HEK293 (cell line): ENCODE data around the gene CFAP299.
"Not testable (repeated sequence)": the region's sequence is repeated elsewhere in the genome, so short reads cannot be mapped to it uniquely, and the experiment has no call there.

Experiments
- CTCF ChIA-PET: fragments of 350-600 bp; formaldehyde crosslinking; extraction: SDS; loops from one replicate; lab custom pipeline; 2021; ENCODE audit warnings: antibody characterized with exemption; lab: Yijun Ruan, JAX
- POLR2A ChIA-PET: fragments of 300-600 bp; formaldehyde crosslinking; extraction: SDS; loops from one replicate; lab custom pipeline; 2020; ENCODE audit warnings: antibody characterized with exemption, inconsistent platforms; lab: Yijun Ruan, JAX
- H3K27ac ChIP-seq: fragments of 200-500 bp; sonication (Bioruptor generic); 2 replicates; pipeline ENCODE4 v1.5.1; 2014; ENCODE audit warnings: low read depth, low read length, control low read depth, inconsistent platforms; ENCODE audit errors: extremely low read depth
- H3K36me3 ChIP-seq, 2 experiments: fragments of 200-500 bp in 1 of 2; sonication (Bioruptor generic) in 1 of 2; 1 replicate in 1 of 2; 2 replicates in 1 of 2; pipeline ENCODE4 v1.5.1; 2014 to 2017; ENCODE audit warnings: inconsistent platforms in 2 of 2, low read length in 2 of 2; ENCODE audit not compliant: control insufficient read depth in 2 of 2, insufficient read depth in 1 of 2
- H3K4me1 ChIP-seq: fragments of 200-500 bp; sonication (Bioruptor generic); 2 replicates; pipeline ENCODE4 v1.5.1; 2014; ENCODE audit warnings: mild to moderate bottlenecking, low read length, inconsistent platforms; ENCODE audit not compliant: control insufficient read depth, insufficient read depth
- H3K4me3 ChIP-seq: 2 replicates; pipeline ENCODE4 v1.5.1; 2011; ENCODE audit warnings: low read depth, mild to moderate bottlenecking, control low read depth, low read length, moderate library complexity
- H3K9me3 ChIP-seq: fragments of 200-500 bp; sonication (Bioruptor generic); 2 replicates; pipeline ENCODE4 v1.5.1; 2014; ENCODE audit warnings: low read depth, low read length, inconsistent platforms; ENCODE audit not compliant: control insufficient read depth, insufficient read depth
- EGR2 ChIP-seq: fragments of 450-650 bp; formaldehyde crosslinking; IDR thresholded peaks from 2 replicates; pipeline ENCODE4 v1.5.1; 2016; ENCODE audit warnings: low read depth, missing biosample characterization, missing genetic modification characterization
- FEZF1 ChIP-seq: fragments of 450-650 bp; formaldehyde crosslinking; IDR thresholded peaks from 2 replicates; pipeline ENCODE4 v1.5.1; 2016; ENCODE audit warnings: missing biosample characterization, missing genetic modification characterization
- GLI2 ChIP-seq: fragments of 450-650 bp; formaldehyde crosslinking; IDR thresholded peaks from 2 replicates; pipeline ENCODE4; 2017; ENCODE audit warnings: missing biosample characterization, missing genetic modification characterization, low read depth, borderline replicate concordance
- HOXA7 ChIP-seq: sonication (generic); formaldehyde crosslinking; IDR thresholded peaks from 2 replicates; pipeline ENCODE4 v1.8.1; 2022; ENCODE audit warnings: missing genetic modification reagents, borderline replicate concordance
- IKZF3 ChIP-seq: fragments of 450-650 bp; IDR thresholded peaks from 2 replicates; pipeline ENCODE4 v1.5.0; 2018; ENCODE audit warnings: missing biosample characterization, mild to moderate bottlenecking, missing genetic modification characterization, moderate library complexity
- OSR2 ChIP-seq: fragments of 450-650 bp; formaldehyde crosslinking; IDR thresholded peaks from 2 replicates; pipeline ENCODE4 v1.5.1; 2016; ENCODE audit warnings: missing biosample characterization, missing genetic modification characterization
- OVOL3 ChIP-seq: fragments of 450-650 bp; formaldehyde crosslinking; IDR thresholded peaks from 2 replicates; pipeline ENCODE4 v1.5.1; 2016; ENCODE audit warnings: missing biosample characterization, missing genetic modification characterization
- PRDM1 ChIP-seq: fragments of 450-650 bp; formaldehyde crosslinking; IDR thresholded peaks from 2 replicates; pipeline ENCODE4; 2016; ENCODE audit warnings: missing biosample characterization, missing genetic modification characterization
- RBAK ChIP-seq: fragments of 450-650 bp; formaldehyde crosslinking; IDR thresholded peaks from 2 replicates; pipeline ENCODE4 v1.5.1; 2016; ENCODE audit warnings: missing biosample characterization, missing genetic modification characterization
- SETDB1 ChIP-seq: IDR thresholded peaks from one replicate; pipeline ENCODE4 v1.6.1; 2017; ENCODE audit warnings: mild to moderate bottlenecking, low read length, moderate library complexity, mixed read lengths; ENCODE audit not compliant: insufficient read length
- TCF7L2 ChIP-seq: IDR thresholded peaks from 2 replicates; pipeline ENCODE4 v1.6.1; 2011; ENCODE audit warnings: low read depth, mild to moderate bottlenecking, inconsistent platforms, low read length, moderate library complexity, borderline replicate concordance
- YY1 ChIP-seq: fragments of 450-650 bp; formaldehyde crosslinking; IDR thresholded peaks from 2 replicates; pipeline ENCODE4 v1.5.1; 2018; ENCODE audit warnings: missing biosample characterization, missing genetic modification characterization
- ZBTB20 ChIP-seq: fragments of 450-650 bp; formaldehyde crosslinking; IDR thresholded peaks from 2 replicates; pipeline ENCODE4 v1.5.1; 2016; ENCODE audit warnings: missing biosample characterization, missing genetic modification characterization
- ZNF132 ChIP-seq: fragments of 450-650 bp; formaldehyde crosslinking; IDR thresholded peaks from 2 replicates; pipeline ENCODE4 v1.5.1; 2017; ENCODE audit warnings: missing biosample characterization, missing genetic modification characterization, borderline replicate concordance
- ZNF155 ChIP-seq: fragments of 450-650 bp; formaldehyde crosslinking; IDR thresholded peaks from 2 replicates; pipeline ENCODE4 v1.5.1; 2016; ENCODE audit warnings: missing biosample characterization, missing genetic modification characterization
- ZNF341 ChIP-seq: fragments of 450-650 bp; formaldehyde crosslinking; IDR thresholded peaks from 2 replicates; pipeline ENCODE4; 2016; ENCODE audit warnings: low read depth, missing biosample characterization, missing genetic modification characterization
- ZNF416 ChIP-seq: fragments of 450-650 bp; formaldehyde crosslinking; IDR thresholded peaks from 2 replicates; pipeline ENCODE4 v1.5.1; 2016; ENCODE audit warnings: missing biosample characterization, missing genetic modification characterization
- ZNF521 ChIP-seq: fragments of 450-650 bp; formaldehyde crosslinking; IDR thresholded peaks from 2 replicates; pipeline ENCODE4 v1.5.1; 2017; ENCODE audit warnings: missing biosample characterization, mild to moderate bottlenecking, missing genetic modification characterization
- ZNF560 ChIP-seq: fragments of 450-650 bp; formaldehyde crosslinking; IDR thresholded peaks from 2 replicates; pipeline ENCODE4 v1.5.1; 2017; ENCODE audit warnings: missing biosample characterization, missing genetic modification characterization, borderline replicate concordance
- ZNF664 ChIP-seq: fragments of 450-650 bp; formaldehyde crosslinking; IDR thresholded peaks from 2 replicates; pipeline ENCODE4 v1.5.1; 2016; ENCODE audit warnings: missing biosample characterization, missing genetic modification characterization
- ZNF830 ChIP-seq: fragments of 450-650 bp; IDR thresholded peaks from 2 replicates; pipeline ENCODE4 v1.5.0; 2018; ENCODE audit warnings: missing biosample characterization, missing genetic modification characterization, low read depth, mild to moderate bottlenecking, moderate library complexity
- TF ChIP-seq, protein P1 (sequence below): fragments of 450-650 bp; formaldehyde crosslinking; IDR thresholded peaks from 2 replicates; pipeline ENCODE4 v1.5.1; 2017; ENCODE audit warnings: missing biosample characterization, mild to moderate bottlenecking, missing genetic modification characterization, moderate library complexity
- TF ChIP-seq, protein P2 (sequence below): fragments of 450-650 bp; formaldehyde crosslinking; IDR thresholded peaks from 2 replicates; pipeline ENCODE4 v1.5.1; 2016; ENCODE audit warnings: missing biosample characterization, missing genetic modification characterization
- TF ChIP-seq, protein P3 (sequence below): fragments of 450-650 bp; formaldehyde crosslinking; optimal IDR thresholded peaks from 2 replicates; pipeline ENCODE3; 2016; ENCODE audit warnings: missing biosample characterization, mild to moderate bottlenecking, missing genetic modification characterization
- TF ChIP-seq, protein P4 (sequence below): fragments of 450-650 bp; formaldehyde crosslinking; IDR thresholded peaks from 2 replicates; pipeline ENCODE4 v1.5.1; 2016; ENCODE audit warnings: missing biosample characterization, missing genetic modification characterization

The CFAP299 gene

DNA sequence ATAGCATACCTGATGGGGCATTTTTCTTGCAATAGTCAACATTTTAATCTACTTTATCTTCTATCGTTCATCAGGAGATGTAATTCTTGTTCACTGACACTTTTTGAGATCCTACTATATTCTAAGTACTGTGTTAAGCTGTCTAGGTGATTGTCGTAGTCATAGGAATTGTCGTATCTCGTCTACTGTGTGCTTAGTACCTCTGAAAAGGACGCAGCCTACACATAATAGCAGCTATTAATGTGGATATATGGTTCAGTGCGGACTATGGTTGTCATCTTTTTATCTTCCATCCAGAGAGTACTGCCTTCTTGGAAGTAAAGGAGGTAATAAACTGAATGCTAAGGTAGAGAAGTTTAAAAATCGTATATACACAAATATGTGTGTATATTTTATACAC is 21.9 kb upstream of the CFAP299 start:
- TF ChIP-seq ZNF560 (tag by site-specific recombination): no peak
- TF ChIP-seq YY1 (tag by site-specific recombination): no peak
- TF ChIP-seq GLI2 (tag by site-specific recombination): no peak
- no peak for TF ChIP-seq PRDM1 (tag by site-specific recombination)
- TF ChIP-seq IKZF3 (tag by site-specific recombination): no peak
- TF ChIP-seq ZNF830: no peak
- TF ChIP-seq, protein P1, sequence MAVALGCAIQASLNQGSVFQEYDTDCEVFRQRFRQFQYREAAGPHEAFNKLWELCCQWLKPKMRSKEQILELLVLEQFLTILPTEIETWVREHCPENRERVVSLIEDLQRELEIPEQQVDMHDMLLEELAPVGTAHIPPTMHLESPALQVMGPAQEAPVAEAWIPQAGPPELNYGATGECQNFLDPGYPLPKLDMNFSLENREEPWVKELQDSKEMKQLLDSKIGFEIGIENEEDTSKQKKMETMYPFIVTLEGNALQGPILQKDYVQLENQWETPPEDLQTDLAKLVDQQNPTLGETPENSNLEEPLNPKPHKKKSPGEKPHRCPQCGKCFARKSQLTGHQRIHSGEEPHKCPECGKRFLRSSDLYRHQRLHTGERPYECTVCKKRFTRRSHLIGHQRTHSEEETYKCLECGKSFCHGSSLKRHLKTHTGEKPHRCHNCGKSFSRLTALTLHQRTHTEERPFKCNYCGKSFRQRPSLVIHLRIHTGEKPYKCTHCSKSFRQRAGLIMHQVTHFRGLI: no peak
- TF ChIP-seq ZNF416 (tag by site-specific recombination): no peak
- no peak for TF ChIP-seq SETDB1
- TF ChIP-seq ZBTB20 (tag by site-specific recombination): no peak
- no peak for TF ChIP-seq ZNF664 (tag by site-specific recombination)
- TF ChIP-seq OSR2 (tag by site-specific recombination): no peak
- no peak for TF ChIP-seq OVOL3 (tag by site-specific recombination)
- TF ChIP-seq, protein P2, sequence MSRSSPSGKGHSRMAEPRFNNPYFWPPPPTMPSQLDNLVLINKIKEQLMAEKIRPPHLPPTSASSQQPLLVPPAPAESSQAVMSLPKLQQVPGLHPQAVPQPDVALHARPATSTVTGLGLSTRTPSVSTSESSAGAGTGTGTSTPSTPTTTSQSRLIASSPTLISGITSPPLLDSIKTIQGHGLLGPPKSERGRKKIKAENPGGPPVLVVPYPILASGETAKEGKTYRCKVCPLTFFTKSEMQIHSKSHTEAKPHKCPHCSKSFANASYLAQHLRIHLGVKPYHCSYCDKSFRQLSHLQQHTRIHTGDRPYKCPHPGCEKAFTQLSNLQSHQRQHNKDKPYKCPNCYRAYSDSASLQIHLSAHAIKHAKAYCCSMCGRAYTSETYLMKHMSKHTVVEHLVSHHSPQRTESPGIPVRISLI: no peak
- TF ChIP-seq HOXA7 (CRISPR knock-in tag): no peak
- TF ChIP-seq ZNF155 (tag by site-specific recombination): no peak
- TF ChIP-seq, protein P3, sequence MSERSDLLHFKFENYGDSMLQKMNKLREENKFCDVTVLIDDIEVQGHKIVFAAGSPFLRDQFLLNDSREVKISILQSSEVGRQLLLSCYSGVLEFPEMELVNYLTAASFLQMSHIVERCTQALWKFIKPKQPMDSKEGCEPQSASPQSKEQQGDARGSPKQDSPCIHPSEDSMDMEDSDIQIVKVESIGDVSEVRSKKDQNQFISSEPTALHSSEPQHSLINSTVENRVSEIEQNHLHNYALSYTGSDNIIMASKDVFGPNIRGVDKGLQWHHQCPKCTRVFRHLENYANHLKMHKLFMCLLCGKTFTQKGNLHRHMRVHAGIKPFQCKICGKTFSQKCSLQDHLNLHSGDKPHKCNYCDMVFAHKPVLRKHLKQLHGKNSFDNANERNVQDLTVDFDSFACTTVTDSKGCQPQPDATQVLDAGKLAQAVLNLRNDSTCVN (tag by site-specific recombination): no peak
- Histone ChIP-seq H3K4me1 (no peaks in the 10 kb centered on the region; the same call in 1 of the 2 replicates), H3K4me3 (no peak overlapping the region), H3K27ac (no peak overlapping the region), H3K9me3 (no peaks in the 10 kb centered on the region), H3K36me3 (no peaks in the 10 kb centered on the region)
- ChIA-PET POLR2A (no interaction called here), CTCF (no interaction called here)

DNA sequence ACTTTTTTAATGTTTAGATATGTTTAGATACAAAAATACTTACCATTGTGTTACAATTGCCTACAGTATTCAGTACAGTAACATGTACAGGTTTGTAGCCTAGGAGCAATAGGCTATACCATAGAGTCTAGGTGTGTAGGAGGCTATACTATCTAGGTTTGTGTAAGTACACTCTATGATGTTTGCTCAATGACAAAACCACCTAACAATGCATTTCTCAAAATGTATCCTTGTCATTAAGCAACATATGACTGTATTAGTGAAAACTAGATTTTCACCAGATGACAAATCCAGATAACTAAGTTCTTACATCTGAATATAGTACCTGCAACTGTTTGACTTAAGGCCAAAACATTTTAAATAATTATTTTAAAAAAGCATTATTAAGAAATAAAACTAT is 19.7 kb upstream of the CFAP299 start:
- H3K4me1 ChIP-seq, H3K4me3 ChIP-seq, H3K36me3 ChIP-seq, POLR2A ChIA-PET, H3K9me3 ChIP-seq, H3K27ac ChIP-seq: not testable (repeated sequence)
- CTCF ChIA-PET: interaction anchor here (0.6 kb wide), 1 partner anchor 76 kb away, joined by 3 read pairs; no protein-coding TSS in a partner anchor

DNA sequence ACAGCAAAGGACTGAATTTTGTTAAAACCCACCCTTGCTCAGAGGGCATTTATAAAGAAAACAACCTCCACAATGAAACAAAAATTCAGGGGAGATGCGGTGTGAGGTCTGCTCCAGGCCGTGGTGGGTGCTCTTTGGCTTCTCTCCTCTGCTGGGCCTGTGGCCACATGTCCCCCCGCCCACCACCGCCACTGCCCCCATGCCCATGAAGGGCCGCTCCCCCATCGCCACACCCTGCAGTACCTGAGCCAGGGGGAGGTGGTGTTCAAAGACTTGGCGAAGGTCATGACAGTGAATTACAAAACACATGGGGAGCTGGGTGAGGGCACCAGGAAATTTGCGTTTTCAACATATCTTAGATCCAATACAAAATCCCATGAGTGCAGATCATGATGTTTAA is 14.2 kb upstream of the CFAP299 start:
- CTCF ChIA-PET: interaction anchor here (0.8 kb wide), 1 partner anchor 101 kb away, joined by 3 read pairs; no protein-coding TSS in a partner anchor
- no peaks in the 10 kb centered on the region for H3K36me3 ChIP-seq
- no peak overlapping the region for H3K4me3 ChIP-seq
- no peaks in the 10 kb centered on the region for H3K4me1 ChIP-seq
- no peak overlapping the region for H3K27ac ChIP-seq
- TF ChIP-seq ZNF341 (tag by site-specific recombination): no peak
- TF ChIP-seq TCF7L2: no peak
- TF ChIP-seq EGR2 (tag by site-specific recombination): no peak
- TF ChIP-seq ZNF521: no peak
- TF ChIP-seq FEZF1: no peak
- TF ChIP-seq, protein P4, sequence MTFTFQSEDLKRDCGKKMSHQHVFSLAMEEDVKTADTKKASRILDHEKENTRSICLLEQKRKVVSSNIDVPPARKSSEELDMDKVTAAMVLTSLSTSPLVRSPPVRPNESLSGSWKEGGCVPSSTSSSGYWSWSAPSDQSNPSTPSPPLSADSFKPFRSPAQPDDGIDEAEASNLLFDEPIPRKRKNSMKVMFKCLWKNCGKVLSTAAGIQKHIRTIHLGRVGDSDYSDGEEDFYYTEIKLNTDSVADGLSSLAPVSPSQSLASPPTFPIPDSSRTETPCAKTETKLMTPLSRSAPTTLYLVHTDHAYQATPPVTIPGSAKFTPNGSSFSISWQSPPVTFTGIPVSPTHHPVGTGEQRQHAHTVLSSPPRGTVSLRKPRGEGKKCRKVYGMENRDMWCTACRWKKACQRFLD: no peak
- no peak for TF ChIP-seq RBAK
- TF ChIP-seq ZNF132 (tag by site-specific recombination): no peak
- POLR2A ChIA-PET: no interaction called here
- H3K9me3 ChIP-seq: no peaks in the 10 kb centered on the region
